RWPE2 (cell line): ENCODE measurements around the gene LILRB1.
"Not testable (repeated sequence)": the region's sequence is repeated elsewhere in the genome, so short reads cannot be mapped to it uniquely, and the experiment has no call there.

ENCODE experiments used
- ATAC-seq: fragments of 200-7000 bp; cut with Tn5 transposase; 3 replicates; pipeline ENCODE4 v1.9.1; 2021; ENCODE audit warnings: low read depth
- DNase-seq: peaks from one replicate; pipeline ENCODE4 v3.0.0-alpha.2; 2020; ENCODE audit warnings: low spot score
- H3K27ac ChIP-seq: fragments of 450-650 bp; 2 replicates; pipeline ENCODE4 v1.5.1; 2017; ENCODE audit warnings: mild to moderate bottlenecking; ENCODE audit not compliant: poor library complexity, severe bottlenecking
- H3K27me3 ChIP-seq: fragments of 250-450 bp; sonication (Bioruptor Pico); 2 replicates; pipeline ENCODE4 v1.5.1; 2021; ENCODE audit warnings: mild to moderate bottlenecking, moderate library complexity; ENCODE audit not compliant: insufficient read depth, poor library complexity, severe bottlenecking
- H3K36me3 ChIP-seq: fragments of 250-450 bp; sonication (Bioruptor Pico); 2 replicates; pipeline ENCODE4 v1.5.1; 2020; ENCODE audit warnings: low read depth, mild to moderate bottlenecking, moderate library complexity
- H3K4me1 ChIP-seq: fragments of 250-450 bp; sonication (Bioruptor Pico); 2 replicates; pipeline ENCODE4 v1.5.1; 2021; ENCODE audit warnings: mild to moderate bottlenecking, moderate library complexity; ENCODE audit not compliant: insufficient read depth, poor library complexity, severe bottlenecking
- H3K4me3 ChIP-seq: fragments of 250-450 bp; sonication (Bioruptor Pico); 2 replicates; pipeline ENCODE4 v1.5.1; 2021; ENCODE audit warnings: mild to moderate bottlenecking, moderate library complexity; ENCODE audit not compliant: severe bottlenecking
- H3K9me3 ChIP-seq: fragments of 250-450 bp; sonication (Bioruptor Pico); 2 replicates; pipeline ENCODE4 v1.5.1; 2021; ENCODE audit warnings: mild to moderate bottlenecking, moderate library complexity; ENCODE audit not compliant: severe bottlenecking
- CTCF ChIP-seq: fragments of 450-650 bp; IDR thresholded peaks from one replicate; pipeline ENCODE4 v1.5.1; 2017; ENCODE audit warnings: mild to moderate bottlenecking, moderate library complexity; ENCODE audit not compliant: poor library complexity, severe bottlenecking

Gene LILRB1

GRCh38 chr19:54630262-54630661 lies at the start of gene LILRB1:
TSS of gene LILRB1 (plus strand) at chr19:54630484. CDS start at chr19:54631074, 590 bp downstream.
- not testable (repeated sequence) for H3K4me3 ChIP-seq, DNase-seq, ATAC-seq, H3K4me1 ChIP-seq, H3K36me3 ChIP-seq, H3K27me3 ChIP-seq, H3K27ac ChIP-seq, H3K9me3 ChIP-seq

GRCh38 chr19:54586397-54586796 lies 43.9 kb upstream of the LILRB1 start:
- H3K27me3 ChIP-seq: no peaks in the 10 kb centered on the region
- H3K27ac ChIP-seq: no peak overlapping the region
- no peak for TF ChIP-seq CTCF
- H3K9me3 ChIP-seq: no peaks in the 10 kb centered on the region
- H3K4me3 ChIP-seq: no peak overlapping the region
- ATAC-seq (no peak), DNase-seq (no peak)
- no peaks in the 10 kb centered on the region for H3K4me1 ChIP-seq
- H3K36me3 ChIP-seq: no peaks in the 10 kb centered on the region

GRCh38 chr19:54587026-54587425 lies 43.3 kb upstream of the LILRB1 start:
- H3K4me3 ChIP-seq: no peak overlapping the region
- ATAC-seq (no peak), DNase-seq (no peak)
- no peaks in the 10 kb centered on the region for H3K4me1 ChIP-seq
- H3K27ac ChIP-seq: no peak overlapping the region
- no peaks in the 10 kb centered on the region for H3K36me3 ChIP-seq
- no peaks in the 10 kb centered on the region for H3K27me3 ChIP-seq
- no peaks in the 10 kb centered on the region for H3K9me3 ChIP-seq
- TF ChIP-seq CTCF: no peak

- DNase-seq, H3K9me3 ChIP-seq, H3K27me3 ChIP-seq, H3K27ac ChIP-seq, ATAC-seq, H3K36me3 ChIP-seq, H3K4me1 ChIP-seq, H3K4me3 ChIP-seq: not testable (repeated sequence)
Measured at GRCh38 chr19:54593445-54593844, 36.8 kb upstream of the LILRB1 start, which contains the start of gene LILRA1. TSS of gene LILRA1 (plus strand) at chr19:54593632. CDS start at chr19:54594245, 613 bp downstream.

- not testable (repeated sequence) for H3K27me3 ChIP-seq, H3K27ac ChIP-seq, ATAC-seq, DNase-seq, H3K36me3 ChIP-seq, H3K4me3 ChIP-seq, H3K4me1 ChIP-seq, H3K9me3 ChIP-seq
Measured at GRCh38 chr19:54593931-54594626, 36.2 kb upstream of the LILRB1 start.

- Histone ChIP-seq H3K36me3 (no peaks in the 10 kb centered on the region), H3K9me3 (no peaks in the 10 kb centered on the region), H3K4me3 (no peak overlapping the region), H3K27ac (no peak overlapping the region), H3K4me1 (no peaks in the 10 kb centered on the region), H3K27me3 (peaks cover 8% of the 10 kb centered on the region)
- ATAC-seq (no peak), DNase-seq (no peak)
- TF ChIP-seq CTCF: no peak
Measured at GRCh38 chr19:54594737-54595136, 35.5 kb upstream of the LILRB1 start.

- not testable (repeated sequence) for H3K36me3 ChIP-seq, H3K9me3 ChIP-seq, H3K27me3 ChIP-seq, ATAC-seq, H3K4me1 ChIP-seq, H3K4me3 ChIP-seq, H3K27ac ChIP-seq, DNase-seq
Measured at GRCh38 chr19:54595680-54596436, 34.4 kb upstream of the LILRB1 start.
